Omental fat pad (tissue), 4 donors: ENCODE measurements around the gene CNP. TPM values are rescaled to one million over a fixed set of nuclear protein-coding genes. Genes with fewer than 3 reads are reported as not detected.
A peak's percentile ranks its signal among the peaks of the same experiment; 100 is the strongest.

Source experiments
- ATAC-seq: fragments of 150-250 bp; one replicate; pipeline ENCODE4 v1.9.1; 2016; ENCODE audit warnings: mild to moderate bottlenecking, moderate library complexity; ENCODE audit not compliant: low FRiP score
- DNase-seq: peaks from one replicate; pipeline ENCODE4 v3.0.0-alpha.2; 2019; ENCODE audit warnings: low spot score
- CTCF ChIP-seq, 3 donors: fragments of 450-650 bp; IDR thresholded peaks; one replicate each; pipeline ENCODE4 v1.5.1; 2016 to 2017; ENCODE audit warnings: antibody characterized with exemption in 3 of 3, mild to moderate bottlenecking in 3 of 3, moderate library complexity in 2 of 3
- total RNA-seq, 4 donors: library from RNA; depleted of rRNA; stranded (reverse); fragments of >200 nt; gene quantifications; one replicate each; pipeline ENCODE4 v1.1.0, GENCODE V29; 2016

CNP gene
- total RNA-seq: 10 to 100 TPM; 42.2 to 62.9 (median 49.8) TPM

DNA sequence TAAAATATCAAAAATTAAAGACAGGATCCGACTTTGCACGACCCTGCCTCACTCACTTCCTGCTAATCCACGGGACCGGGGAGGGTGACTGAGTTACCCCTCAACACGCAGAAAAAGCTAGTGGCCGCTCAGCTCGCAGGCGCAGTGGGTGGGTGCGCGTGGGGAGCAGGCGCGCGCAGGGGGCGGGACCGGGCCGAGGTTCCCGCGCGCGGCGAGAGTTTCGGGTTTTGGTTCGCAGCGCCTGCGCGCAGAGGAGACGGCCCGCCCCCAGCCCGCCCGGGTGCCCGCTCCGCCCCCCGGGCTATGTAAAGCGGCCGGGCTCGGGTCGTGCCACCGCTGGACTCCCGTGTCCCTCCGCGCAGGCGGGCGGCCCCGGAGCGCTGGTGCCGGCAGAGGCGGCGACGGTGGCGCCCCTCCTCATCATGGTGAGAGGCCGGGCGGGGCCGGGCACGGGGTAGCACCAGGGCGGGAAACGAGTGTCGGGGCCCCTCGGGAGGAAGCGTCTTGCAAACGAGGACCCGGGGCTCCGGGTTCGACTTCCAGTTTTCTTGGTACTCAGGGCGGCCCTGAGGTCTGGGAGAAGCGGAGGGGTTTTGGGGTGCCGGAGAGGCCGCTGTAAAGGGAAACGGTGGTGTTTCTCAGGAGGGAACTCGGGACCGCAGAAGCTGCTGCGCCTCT, at the start of gene CNP:
Gene CNP, plus strand, starts transcription at position 333 of the 678 bp plus-strand sequence. Its CDS starts 90 bp downstream, at position 423.
- ATAC-seq (peak; percentile 89), DNase-seq (peak; percentile 69)
- TF ChIP-seq CTCF (IDR thresholded peaks at IDR 0.05): no peak

DNA sequence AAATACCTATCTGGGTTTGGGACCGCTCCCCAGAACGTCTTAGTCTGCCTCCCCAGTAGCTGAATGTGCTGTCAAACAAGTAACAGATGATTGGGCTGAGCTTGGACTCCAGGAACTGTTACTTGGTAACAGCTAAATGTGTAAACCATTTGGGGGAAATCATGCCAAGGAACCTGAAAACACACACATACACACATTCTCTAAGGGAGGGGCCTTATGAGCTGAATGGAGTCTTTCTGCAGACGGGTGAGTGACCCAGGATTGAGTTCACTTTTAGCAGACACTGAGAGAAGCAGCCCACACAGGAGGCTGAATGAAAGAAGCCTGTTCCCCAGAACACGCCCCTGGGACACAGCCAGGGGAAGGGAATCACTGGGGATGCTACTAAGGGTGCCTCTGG, 49.4 kb upstream of the CNP start:
- TF ChIP-seq CTCF (IDR thresholded peaks at IDR 0.05): no peak
- peak; percentile 38 for ATAC-seq
- DNase-seq: no peak

DNA sequence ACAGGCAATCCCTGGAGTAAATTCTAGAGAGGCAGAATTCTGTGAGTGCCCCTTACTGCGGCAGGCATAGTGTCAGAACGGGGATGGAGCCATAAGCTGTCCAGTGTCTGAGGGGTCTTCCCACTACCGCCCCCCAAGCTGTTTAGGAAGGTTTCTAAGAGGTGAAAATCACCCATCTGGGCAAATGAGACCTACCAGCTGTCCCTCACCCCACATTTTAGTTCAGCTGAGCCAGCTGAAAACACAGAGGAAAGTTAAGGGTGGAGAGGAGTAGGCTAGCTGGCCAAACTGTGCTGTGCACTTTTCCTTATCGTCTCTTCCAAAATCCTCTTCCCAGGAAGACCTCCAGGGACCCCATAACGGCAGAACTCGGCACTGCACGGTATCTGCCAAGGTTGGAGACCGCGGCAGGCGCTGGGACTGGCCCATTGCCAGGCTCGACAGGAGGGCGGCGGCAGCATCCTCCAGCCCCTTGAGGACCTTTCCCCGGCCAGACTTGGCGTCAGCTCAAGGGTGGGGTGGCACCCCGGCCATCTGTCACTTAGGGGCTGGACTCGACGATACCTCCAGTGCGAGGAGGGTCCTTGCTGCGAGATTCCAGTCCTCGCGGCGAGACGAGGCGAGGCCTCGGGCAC, 48.8 kb upstream of the CNP start:
- no peak for ATAC-seq
- TF ChIP-seq CTCF (IDR thresholded peaks at IDR 0.05): no peak
- no peak for DNase-seq

- DNase-seq: peak; percentile 82
- TF ChIP-seq CTCF (IDR thresholded peaks at IDR 0.05): no peak
- peak; percentile 95 for ATAC-seq
Observed at GRCh38 chr17:41918314-41919164, 48.1 kb upstream of the CNP start, which contains the start of gene ACLY. TSS of gene ACLY (minus strand) at chr17:41918951. CDS start at chr17:41913873, 5,078 bp downstream.

DNA sequence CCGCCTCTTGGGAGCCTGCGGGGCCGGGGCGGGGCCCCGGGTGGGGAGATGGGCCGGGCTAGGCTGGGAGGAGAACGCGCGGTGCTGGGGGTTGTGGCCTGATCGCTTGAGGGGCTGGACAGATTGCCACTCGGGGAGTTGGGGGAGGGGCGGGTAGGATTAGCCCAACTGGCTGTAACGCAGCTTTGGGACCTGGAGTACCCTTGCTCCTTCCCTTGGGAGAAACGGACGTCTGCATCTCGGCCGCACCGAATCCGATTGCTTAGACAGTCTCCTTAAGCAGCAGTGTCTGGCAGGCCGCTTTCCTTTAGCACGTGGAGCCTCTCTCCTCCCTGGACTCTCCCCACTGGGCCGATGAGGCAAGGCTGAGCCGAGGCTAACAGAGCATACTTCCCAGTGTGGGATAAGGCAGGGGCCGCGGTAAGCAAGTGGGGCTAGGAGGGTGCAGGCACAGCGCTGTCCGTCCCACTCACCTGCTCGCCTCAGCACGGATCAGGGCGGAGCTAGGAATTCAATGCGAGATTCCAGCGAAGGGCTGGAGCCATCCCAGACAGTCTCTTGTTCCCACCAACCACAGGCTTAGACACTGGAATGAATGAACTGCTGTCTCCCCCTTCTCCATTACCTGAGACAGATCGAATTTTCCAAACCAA, 47.3 kb upstream of the CNP start:
- TF ChIP-seq CTCF (IDR thresholded peaks at IDR 0.05): no peak
- no peak for DNase-seq

GRCh38 chr17:41919840-41920579, 46.6 kb upstream of the CNP start:
- DNase-seq (no peak), ATAC-seq (no peak)
- TF ChIP-seq CTCF (IDR thresholded peaks at IDR 0.05): no peak

More for the DNA sequence above, 47.3 kb upstream of the CNP start:
- ATAC-seq: peak; percentile 54
